GM18505 (cell line): ENCODE results near the gene NTHL1.
A peak's percentile ranks its signal among the peaks of the same experiment; 100 is the strongest.

Experiments used
- ATAC-seq: cut with Tn5 transposase; IDR thresholded peaks from one replicate; pipeline ENCODE4 v1.9.1; 2021; ENCODE audit not compliant: unreplicated experiment
- POLR2A ChIP-seq: IDR thresholded peaks from 4 replicates; pipeline ENCODE4 v1.6.1; 2011; ENCODE audit warnings: borderline replicate concordance; ENCODE audit not compliant: insufficient read depth, insufficient read length; ENCODE audit errors: extremely low read depth

NTHL1 gene

GRCh38 chr16:2008009-2008526 is 39.6 kb downstream of the NTHL1 start:
- ATAC-seq, result no peak
- no peak for TF ChIP-seq POLR2A

DNA sequence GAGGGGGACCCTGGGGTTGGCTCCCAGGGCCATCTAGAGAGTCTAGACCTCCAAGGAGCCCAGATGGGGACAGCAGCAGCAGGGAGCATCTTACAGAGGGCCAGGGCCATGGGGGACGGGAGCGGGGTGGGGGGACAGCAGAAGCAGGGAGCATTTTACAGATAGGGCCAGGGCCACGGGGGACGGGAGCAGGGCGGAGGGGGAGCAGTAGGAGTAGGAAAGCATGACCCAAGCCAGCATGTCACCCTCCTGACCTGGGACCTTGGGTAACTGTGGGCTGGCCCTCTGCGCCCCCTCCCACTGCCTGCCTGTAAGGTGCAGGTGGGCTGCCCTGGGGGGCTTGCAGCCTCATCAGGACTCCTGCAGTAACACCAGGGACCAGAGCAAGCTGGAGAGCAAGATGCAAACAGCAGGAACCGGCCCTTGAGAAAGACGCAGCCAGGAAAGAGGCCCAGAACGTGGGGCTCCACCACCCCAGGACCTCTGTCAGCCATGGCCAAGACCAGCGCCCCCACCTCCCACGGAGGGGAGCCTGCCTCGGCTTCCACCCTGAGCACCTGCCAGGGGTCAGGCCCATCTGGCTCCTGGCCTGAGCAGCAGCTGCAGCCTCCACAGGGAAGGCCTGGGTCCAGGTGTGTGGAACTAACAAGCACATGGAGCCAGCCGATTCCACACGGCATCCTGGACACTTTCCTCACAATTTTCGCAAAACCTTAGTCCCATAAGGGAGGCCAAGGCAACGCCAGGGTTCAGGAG is 40.4 kb downstream of the NTHL1 start:
- ATAC-seq, result no peak
- TF ChIP-seq POLR2A, result no peak

GRCh38 chr16:2006317-2006716 is 41.3 kb downstream of the NTHL1 start:
- no peak for ATAC-seq

GRCh38 chr16:2005646-2006045 is 42.0 kb downstream of the NTHL1 start:
- TF ChIP-seq POLR2A, result no peak
- ATAC-seq, result no peak

More at GRCh38 chr16:2006317-2006716, 41.3 kb downstream of the NTHL1 start:
- no peak for TF ChIP-seq POLR2A

GRCh38 chr16:2004795-2005517 is 42.7 kb downstream of the NTHL1 start:
- no peak for TF ChIP-seq POLR2A
- ATAC-seq, result no peak

DNA sequence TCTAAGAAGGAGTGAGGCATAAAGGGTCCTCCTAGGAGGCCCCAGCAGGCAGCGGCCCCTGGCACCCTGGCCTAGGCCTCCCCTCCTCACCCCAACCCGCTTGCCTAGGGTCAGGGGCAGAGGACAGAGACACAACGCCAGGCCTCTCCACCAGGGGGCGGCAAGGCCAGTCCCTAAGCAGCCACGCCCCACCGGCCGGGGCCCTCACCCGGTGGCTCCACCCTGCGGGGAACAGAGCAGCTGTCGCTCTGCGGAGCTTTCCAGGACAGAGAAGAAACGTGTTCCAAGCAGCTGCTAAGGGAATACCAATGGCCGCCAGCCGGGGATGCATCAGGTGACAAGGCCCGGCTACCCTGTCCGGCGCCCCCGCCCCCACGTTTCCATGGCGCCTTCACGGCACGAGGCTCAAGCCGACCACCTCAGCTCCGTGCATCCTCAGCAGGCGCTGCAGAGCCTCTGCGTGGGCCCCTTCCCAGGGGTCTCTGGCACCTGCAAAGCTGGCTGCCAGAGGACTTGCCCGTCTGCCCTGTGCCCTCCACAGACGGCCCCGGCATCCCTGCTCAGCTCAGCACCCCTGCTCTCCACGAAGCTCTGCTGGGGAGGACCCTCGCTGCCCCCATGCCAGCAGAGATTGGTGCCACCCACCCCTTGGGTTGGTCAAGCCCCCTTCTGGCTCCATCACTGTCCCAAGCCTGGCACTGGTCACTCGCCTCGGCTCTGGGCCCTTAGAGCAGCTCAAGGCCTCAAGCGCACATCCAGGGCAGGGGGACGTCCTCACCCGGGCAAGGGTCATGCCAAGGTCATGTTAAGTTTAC is 43.6 kb downstream of the NTHL1 start:
- peak; percentile 45 for ATAC-seq
- TF ChIP-seq POLR2A, result peak; percentile 30

- no peak for TF ChIP-seq POLR2A
- ATAC-seq, result no peak
Measured at GRCh38 chr16:2003231-2003826, 44.3 kb downstream of the NTHL1 start.

DNA sequence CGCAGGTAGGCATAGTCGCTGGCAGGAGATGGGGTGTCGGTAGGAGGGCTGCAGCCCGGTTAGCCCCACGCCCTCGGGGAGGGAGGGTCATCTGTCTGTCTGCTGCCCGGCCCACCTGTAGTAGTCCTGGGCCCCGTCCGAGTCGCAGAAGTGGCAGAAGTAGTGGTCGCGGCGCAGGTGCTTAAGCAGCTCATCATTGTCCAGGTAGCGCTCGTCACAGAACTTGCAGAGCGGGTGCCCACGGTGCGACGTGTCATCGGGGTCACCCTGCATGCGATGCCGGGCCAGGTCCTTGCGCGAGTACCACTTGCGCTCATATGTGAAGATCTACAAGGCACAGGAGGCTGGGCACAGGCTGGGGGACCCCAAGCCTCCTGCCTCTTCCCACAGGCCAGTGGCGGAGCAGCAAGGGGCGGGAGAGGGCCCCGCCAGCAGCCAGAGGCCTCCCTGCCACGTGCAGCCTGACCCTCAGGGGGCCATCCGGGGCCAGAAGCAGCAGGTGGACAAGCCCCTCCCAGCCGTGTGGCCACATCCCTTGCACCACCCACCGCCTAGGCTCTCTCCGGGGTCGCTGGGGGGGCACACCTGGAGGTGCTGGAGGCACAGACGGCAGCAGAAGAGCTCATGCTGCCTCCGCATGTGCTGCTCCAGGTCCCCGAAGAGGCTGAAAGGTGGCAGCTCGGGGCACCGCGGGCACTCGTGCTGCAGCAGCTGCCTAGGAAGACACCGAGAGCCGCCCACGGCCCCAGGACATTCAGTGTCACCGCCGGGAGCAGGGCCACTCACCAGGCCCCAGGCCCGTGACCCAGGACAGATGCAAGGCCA is 45.0 kb downstream of the NTHL1 start:
- no peak for TF ChIP-seq POLR2A
- ATAC-seq, result no peak

GRCh38 chr16:2001456-2002355 is 45.9 kb downstream of the NTHL1 start:
- no peak for TF ChIP-seq POLR2A
- ATAC-seq, result no peak

- TF ChIP-seq POLR2A, result no peak
- ATAC-seq, result no peak
Measured at GRCh38 chr16:2001035-2001434, 46.6 kb downstream of the NTHL1 start.

- no peak for ATAC-seq
- TF ChIP-seq POLR2A, result no peak
Measured at GRCh38 chr16:1999866-2000514, 47.6 kb downstream of the NTHL1 start.
